ENCODE measurements around the gene PGM1.
A peak's percentile ranks its signal among the peaks of the same experiment; 100 is the strongest.

PGM1 gene

GRCh38 chr1:63669151-63669961, 76.1 kb downstream of the PGM1 start:
- no peak for DNase-seq

- no peak for DNase-seq
These were observed 77.0 kb downstream of the PGM1 start for GRCh38 chr1:63670164-63670563.

GRCh38 chr1:63671514-63671913, 78.3 kb downstream of the PGM1 start:
- DNase-seq = no peak

GRCh38 chr1:63674238-63674864, 81.1 kb downstream of the PGM1 start:
- DNase-seq = peak; percentile 90

- no peak for DNase-seq
These were observed 81.7 kb downstream of the PGM1 start for GRCh38 chr1:63674865-63675419.

GRCh38 chr1:63675420-63675931, 82.3 kb downstream of the PGM1 start:
- peak; percentile 76 for DNase-seq

- no peak for DNase-seq
These were observed 84.3 kb downstream of the PGM1 start for GRCh38 chr1:63677497-63677896.

- no peak for DNase-seq
These were observed 85.0 kb downstream of the PGM1 start for GRCh38 chr1:63678200-63678599.

- no peak for DNase-seq
These were observed 85.9 kb downstream of the PGM1 start for GRCh38 chr1:63679076-63679475.

GRCh38 chr1:63679589-63679988, 86.4 kb downstream of the PGM1 start:
- no peak for DNase-seq

- no peak for DNase-seq
These were observed 89.7 kb downstream of the PGM1 start for GRCh38 chr1:63682936-63683335.

GRCh38 chr1:63683759-63684158, 90.5 kb downstream of the PGM1 start:
- no peak for DNase-seq

- DNase-seq = no peak
These were observed 93.5 kb downstream of the PGM1 start for GRCh38 chr1:63686696-63687095.

- no peak for DNase-seq
These were observed 95.2 kb downstream of the PGM1 start for GRCh38 chr1:63688302-63688890.

GRCh38 chr1:63690966-63691700, 97.9 kb downstream of the PGM1 start:
- DNase-seq = no peak

- DNase-seq = peak; percentile 91
These were observed 98.7 kb downstream of the PGM1 start for GRCh38 chr1:63691701-63692425.

GRCh38 chr1:63693944-63694571, 100.8 kb downstream of the PGM1 start:
- no peak for DNase-seq

- no peak for DNase-seq
These were observed 105.0 kb downstream of the PGM1 start for GRCh38 chr1:63698001-63698838.

- no peak for DNase-seq
These were observed 108.0 kb downstream of the PGM1 start for GRCh38 chr1:63701187-63701586.

- peak; percentile 67 for DNase-seq
These were observed 110.5 kb downstream of the PGM1 start for GRCh38 chr1:63703701-63704107.

GRCh38 chr1:63704443-63704842, 111.2 kb downstream of the PGM1 start:
- no peak for DNase-seq
